ENCODE data around the gene IKZF3. TPM values are rescaled to one million over a fixed set of nuclear protein-coding genes. Genes with fewer than 3 reads are reported as not detected.

Gene IKZF3
- polyA plus RNA-seq: 0.10 TPM in 1 of 2 replicates, not detected in the other

DNA sequence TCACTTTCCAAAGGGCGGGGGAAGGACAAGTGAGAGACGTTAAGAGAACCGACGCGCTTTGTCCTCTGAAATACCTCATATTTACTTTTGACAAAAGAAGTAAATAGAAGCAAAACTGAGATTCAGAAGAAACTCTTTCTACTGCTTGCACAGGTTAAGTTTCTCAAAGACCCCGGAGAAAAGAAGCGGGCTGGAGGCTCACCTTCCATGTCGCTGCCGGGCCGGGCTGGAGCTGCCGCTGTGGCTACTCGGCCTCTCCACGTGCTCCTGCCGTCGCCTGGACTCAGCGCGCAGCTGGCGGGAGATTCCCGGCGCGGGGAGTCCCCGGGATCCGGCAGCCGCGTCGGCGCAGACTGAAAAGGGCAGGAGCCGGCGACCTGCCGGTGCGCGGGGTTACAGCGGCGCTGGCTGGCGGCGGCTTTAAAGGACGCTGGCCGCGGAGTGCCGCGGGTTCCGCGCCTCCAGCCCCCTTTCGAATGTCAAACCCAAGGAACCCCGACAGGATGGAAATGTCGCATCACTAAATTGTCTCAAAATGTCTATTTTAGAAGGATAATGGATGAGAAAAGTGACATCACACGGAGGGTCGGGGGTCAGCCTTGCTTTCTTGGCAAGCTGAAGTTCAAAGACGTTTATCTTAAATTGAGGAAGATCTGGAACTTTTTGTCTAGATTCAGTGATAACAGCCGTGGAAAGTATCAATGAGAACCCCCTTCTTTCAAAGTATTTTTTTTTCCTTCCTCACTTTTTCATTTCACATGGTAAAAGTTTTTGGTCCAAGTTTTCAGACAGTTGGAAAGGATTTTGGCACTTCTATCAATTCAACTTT, at the start of gene IKZF3:
IKZF3 (minus strand) TSS at position 395 of the 829 bp plus-strand sequence; CDS start at position 209, 186 bp downstream.

DNA sequence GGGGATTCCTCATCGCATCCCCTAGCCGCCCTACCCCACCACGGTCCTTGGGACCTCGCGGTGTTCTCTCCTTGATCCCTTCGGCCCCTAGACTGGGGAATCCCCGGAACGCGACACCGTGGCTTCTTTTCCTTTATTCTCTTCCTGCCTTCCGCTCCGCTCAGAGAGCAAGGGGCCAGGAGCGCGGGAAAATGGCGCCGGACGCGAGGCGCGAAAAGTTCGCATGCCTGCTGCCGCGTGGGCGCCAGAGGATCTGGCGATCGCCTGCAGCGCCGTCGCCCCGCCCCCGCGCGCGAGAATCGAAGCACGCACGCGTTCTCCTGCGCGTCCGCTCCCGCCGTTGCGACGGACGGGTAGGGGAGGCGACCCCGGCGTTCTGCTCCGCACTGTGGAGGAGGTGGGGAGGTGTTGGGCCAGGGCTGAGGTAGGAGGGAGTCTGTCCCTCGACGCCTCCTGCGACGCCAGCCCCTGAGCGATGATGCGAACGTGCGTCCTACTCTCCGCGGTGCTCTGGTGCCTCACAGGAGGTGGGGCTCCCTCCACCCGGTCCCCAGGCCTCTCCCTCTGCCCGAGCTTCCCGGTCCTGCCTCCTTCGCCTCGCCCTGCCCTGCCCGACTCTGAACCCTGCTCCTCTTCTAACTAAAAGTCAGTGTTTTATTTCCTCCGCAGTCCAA, 3.9 kb upstream of the IKZF3 start, which contains the start of gene ZPBP2:
ZPBP2 (plus strand) TSS at position 323 of the 674 bp plus-strand sequence; CDS start at position 476, 153 bp downstream.

GRCh38 chr17:39737760-39738567, 126.1 kb downstream of the IKZF3 start, which contains the start of gene GRB7:
Gene GRB7, plus strand, starts transcription at chr17:39737938. Its CDS starts 4,364 bp downstream, at chr17:39742302.

GRCh38 chr17:39730095-39730921, 133.8 kb downstream of the IKZF3 start, which contains the start of gene MIEN1:
Gene MIEN1, minus strand, starts transcription at chr17:39730532. Its CDS starts 37 bp downstream, at chr17:39730495.

Other genes starting within 250 kb of the IKZF3 start
- 272 and 400 TPM in 2 replicates for gene PPP1R1B, start 237.4 kb downstream of the IKZF3 start, polyA plus RNA-seq
- gene STARD3, start 227.2 kb downstream of the IKZF3 start, polyA plus RNA-seq: 0.32 and 1.5 TPM in 2 replicates
- 0.14 TPM in 1 of 2 replicates, not detected in the other for gene TCAP, start 199.0 kb downstream of the IKZF3 start, polyA plus RNA-seq
- gene PNMT, start 195.9 kb downstream of the IKZF3 start, polyA plus RNA-seq: 0.20 and 1.0 TPM in 2 replicates
- gene PGAP3, start 176.3 kb downstream of the IKZF3 start, polyA plus RNA-seq: 1.3 and 3.5 TPM in 2 replicates
- gene ERBB2, start 164.2 kb downstream of the IKZF3 start, polyA plus RNA-seq: 0.39 and 1.8 TPM in 2 replicates
- 127 and 130 TPM in 2 replicates for gene MIEN1, start 133.8 kb downstream of the IKZF3 start, polyA plus RNA-seq
- not detected in 2 replicates for gene GRB7, start 126.4 kb downstream of the IKZF3 start, polyA plus RNA-seq
- not detected in 2 replicates for gene ZPBP2, start 3.9 kb upstream of the IKZF3 start, polyA plus RNA-seq
- gene GSDMB, start 54.3 kb upstream of the IKZF3 start, polyA plus RNA-seq: 2.9 TPM in 1 of 2 replicates, not detected in the other
- 32.9 and 42.7 TPM in 2 replicates for gene ORMDL3, start 63.3 kb upstream of the IKZF3 start, polyA plus RNA-seq
- not detected in 2 replicates for gene LRRC3C, start 63.4 kb upstream of the IKZF3 start, polyA plus RNA-seq
- gene GSDMA, start 98.7 kb upstream of the IKZF3 start, polyA plus RNA-seq: not detected in 2 replicates
- gene PSMD3, start 116.5 kb upstream of the IKZF3 start, polyA plus RNA-seq: 4.0 and 6.0 TPM in 2 replicates
- not detected in 2 replicates for gene CSF3, start 151.1 kb upstream of the IKZF3 start, polyA plus RNA-seq
- 6.3 and 10.1 TPM in 2 replicates for gene MED24, start 190.1 kb upstream of the IKZF3 start, polyA plus RNA-seq
- gene THRA, start 198.7 kb upstream of the IKZF3 start, polyA plus RNA-seq: 8.4 and 9.1 TPM in 2 replicates
- gene NR1D1, start 236.3 kb upstream of the IKZF3 start, polyA plus RNA-seq: 5.1 and 10.0 TPM in 2 replicates